ENCODE results near the gene ZNF830. TPM values are rescaled to one million over a fixed set of nuclear protein-coding genes. Genes with fewer than 3 reads are reported as not detected.

ZNF830 gene
- total and polyA plus RNA-seq, 9 donors, result 13.2 to 29.0 (median 19.0) TPM

- no peaks in the 10 kb centered on the region for H3K4me1 ChIP-seq (ENCODE audit: insufficient read depth)
- intact Hi-C loops (cut with DNase I), result loop anchor here in 1 of 4 donors (10.0 kb wide), 1 partner anchor 95 kb away; no protein-coding TSS in a partner anchor
- WGBS, 3 donors, result 83 to 90% (median 85%) methylated on average over 10 of the region's 10 CpGs
Measured at GRCh38 chr17:34989473-34989872, 28.1 kb downstream of the ZNF830 start.

GRCh38 chr17:34990921-34991365, 29.6 kb downstream of the ZNF830 start:
- no peak for DNase-seq
- H3K36me3 ChIP-seq, result no peaks in the 10 kb centered on the region

More at GRCh38 chr17:34989473-34989872, 28.1 kb downstream of the ZNF830 start:
- no peak overlapping the region for H3K4me3 ChIP-seq
- no peaks in the 10 kb centered on the region for H3K36me3 ChIP-seq
- H3K27ac ChIP-seq, result no peak overlapping the region
- TF ChIP-seq EP300 (IDR thresholded peaks at IDR 0.05), result no peak
- TF ChIP-seq CTCF (IDR thresholded peaks at IDR 0.05), result no peak
- no peak for TF ChIP-seq POLR2A (IDR thresholded peaks at IDR 0.05)
- no peaks in the 10 kb centered on the region for H3K27me3 ChIP-seq
- no peaks in the 10 kb centered on the region for H3K9me3 ChIP-seq
- DNase-seq, result no peak

DNA sequence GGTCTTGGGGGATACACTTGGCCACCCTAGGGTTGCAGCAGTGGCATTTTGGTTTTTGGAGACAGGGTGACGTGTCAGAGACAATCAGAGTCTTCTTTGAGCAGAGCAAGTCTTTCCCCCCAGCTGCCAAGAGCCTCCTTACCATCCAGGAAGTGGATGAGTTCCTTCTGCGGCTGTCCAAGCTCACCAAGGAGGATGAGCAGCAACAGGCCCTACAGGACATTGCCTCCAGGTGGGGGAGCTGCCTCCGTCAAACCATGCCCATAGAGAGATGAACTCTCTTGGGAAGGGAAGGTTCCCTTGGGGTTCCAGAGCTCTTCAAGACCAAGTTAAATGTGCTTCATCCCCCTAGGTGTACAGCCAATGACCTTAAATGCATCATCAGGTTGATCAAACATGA, 30.3 kb downstream of the ZNF830 start:
- no peak for TF ChIP-seq POLR2A (IDR thresholded peaks at IDR 0.05)
- TF ChIP-seq EP300 (IDR thresholded peaks at IDR 0.05), result no peak
- TF ChIP-seq CTCF (IDR thresholded peaks at IDR 0.05), result no peak
- Histone ChIP-seq H3K9me3 (no peaks in the 10 kb centered on the region), H3K27ac (no peak overlapping the region), H3K36me3 (no peaks in the 10 kb centered on the region), H3K4me3 (no peak overlapping the region), H3K4me1 (ENCODE audit: insufficient read depth) (no peaks in the 10 kb centered on the region), H3K27me3 (no peaks in the 10 kb centered on the region)
- WGBS, 3 donors, result 87 to 98% (median 90%) methylated on average over 3 of the region's 3 CpGs
- DNase-seq, result no peak
- intact Hi-C loops (cut with DNase I), result loop anchor here in 1 of 4 donors (10.0 kb wide), 1 partner anchor 93 kb away; no protein-coding TSS in a partner anchor

More at GRCh38 chr17:34990921-34991365, 29.6 kb downstream of the ZNF830 start:
- 56 to 59% (median 58%) methylated on average over 6 of the region's 6 CpGs for WGBS, 3 donors
- no peaks in the 10 kb centered on the region for H3K27me3 ChIP-seq
- H3K27ac ChIP-seq, result no peak overlapping the region
- TF ChIP-seq EP300 (IDR thresholded peaks at IDR 0.05) (no peak), CTCF (IDR thresholded peaks at IDR 0.05) (no peak), POLR2A (IDR thresholded peaks at IDR 0.05) (no peak)
- intact Hi-C loops (cut with DNase I), result loop anchor here in 1 of 4 donors (10.0 kb wide), 1 partner anchor 94 kb away; no protein-coding TSS in a partner anchor
- H3K4me3 ChIP-seq, result no peak overlapping the region
- no peaks in the 10 kb centered on the region for H3K4me1 ChIP-seq (ENCODE audit: insufficient read depth)
- H3K9me3 ChIP-seq, result no peaks in the 10 kb centered on the region

GRCh38 chr17:34993031-34993430, 31.7 kb downstream of the ZNF830 start:
- H3K4me3 ChIP-seq, result no peak overlapping the region
- intact Hi-C loops (cut with DNase I), result loop anchor here in 1 of 4 donors (10.0 kb wide), 1 partner anchor 92 kb away; no protein-coding TSS in a partner anchor
- TF ChIP-seq CTCF (IDR thresholded peaks at IDR 0.05), result no peak
- TF ChIP-seq EP300 (IDR thresholded peaks at IDR 0.05), result no peak
- TF ChIP-seq POLR2A (IDR thresholded peaks at IDR 0.05), result no peak
- peaks cover 6% of the 10 kb centered on the region for H3K4me1 ChIP-seq (ENCODE audit: insufficient read depth)
- H3K9me3 ChIP-seq, result no peaks in the 10 kb centered on the region
- no peaks in the 10 kb centered on the region for H3K36me3 ChIP-seq
- no peak for DNase-seq
- H3K27ac ChIP-seq, result no peak overlapping the region
- 59 to 79% (median 74%) methylated on average over 2 of the region's 2 CpGs for WGBS, 3 donors
- no peaks in the 10 kb centered on the region for H3K27me3 ChIP-seq

All from ovary (tissue), 9 donors.